Vagina (tissue), 2 donors: ENCODE measurements around the gene TFG.

Source experiments
- POLR2A ChIP-seq, 2 donors: fragments of 450-650 bp; IDR thresholded peaks; one replicate each; pipeline ENCODE4 v1.6.1; 2017; ENCODE audit warnings: antibody characterized with exemption in 2 of 2, mild to moderate bottlenecking in 2 of 2, moderate library complexity in 2 of 2
- POLR2AphosphoS5 ChIP-seq, 2 donors: sonication (generic); formaldehyde crosslinking; IDR thresholded peaks; one replicate each; pipeline ENCODE4 v1.9.0; 2017; ENCODE audit warnings: antibody characterized with exemption in 2 of 2, mild to moderate bottlenecking in 2 of 2, low read depth in 1 of 2; ENCODE audit not compliant: insufficient read depth in 1 of 2
- TF ChIP-seq, protein P1 (sequence below), 3 experiments: fragments of 450-650 bp in 2 of 3; fragments of 200-600 bp in 1 of 3; sonication (generic) in 1 of 3; IDR thresholded peaks; one replicate each; pipeline ENCODE4 v1.5.1; 2017 to 2019; ENCODE audit warnings: antibody characterized with exemption in 3 of 3, mild to moderate bottlenecking in 2 of 3, moderate library complexity in 2 of 3

DNA sequence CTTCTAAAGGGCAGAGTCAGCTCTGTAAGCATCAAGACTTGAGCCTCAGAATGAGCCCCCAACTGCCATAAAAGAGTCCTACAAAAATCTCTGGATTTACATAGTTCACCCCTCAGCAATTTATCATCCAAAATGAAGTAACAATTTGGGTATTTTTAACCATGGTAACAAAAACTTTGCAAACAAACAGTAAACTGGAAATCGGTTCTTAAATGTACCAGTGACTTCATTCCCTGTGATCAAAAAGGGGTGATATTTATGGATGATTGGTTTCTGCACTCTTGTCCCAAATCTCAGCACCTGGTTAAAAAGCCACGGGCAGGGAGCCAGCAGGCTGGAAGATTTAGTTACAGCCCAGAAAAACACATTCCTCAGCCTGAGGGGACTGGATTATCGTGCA, 73.6 kb downstream of the TFG start:
- TF ChIP-seq POLR2A (IDR thresholded peaks at IDR 0.05) (no peak), POLR2AphosphoS5 (IDR thresholded peaks at IDR 0.05; ENCODE audit: insufficient read depth in 1 of 2, low read depth in 1 of 2) (no peak)
- TF ChIP-seq, protein P1, sequence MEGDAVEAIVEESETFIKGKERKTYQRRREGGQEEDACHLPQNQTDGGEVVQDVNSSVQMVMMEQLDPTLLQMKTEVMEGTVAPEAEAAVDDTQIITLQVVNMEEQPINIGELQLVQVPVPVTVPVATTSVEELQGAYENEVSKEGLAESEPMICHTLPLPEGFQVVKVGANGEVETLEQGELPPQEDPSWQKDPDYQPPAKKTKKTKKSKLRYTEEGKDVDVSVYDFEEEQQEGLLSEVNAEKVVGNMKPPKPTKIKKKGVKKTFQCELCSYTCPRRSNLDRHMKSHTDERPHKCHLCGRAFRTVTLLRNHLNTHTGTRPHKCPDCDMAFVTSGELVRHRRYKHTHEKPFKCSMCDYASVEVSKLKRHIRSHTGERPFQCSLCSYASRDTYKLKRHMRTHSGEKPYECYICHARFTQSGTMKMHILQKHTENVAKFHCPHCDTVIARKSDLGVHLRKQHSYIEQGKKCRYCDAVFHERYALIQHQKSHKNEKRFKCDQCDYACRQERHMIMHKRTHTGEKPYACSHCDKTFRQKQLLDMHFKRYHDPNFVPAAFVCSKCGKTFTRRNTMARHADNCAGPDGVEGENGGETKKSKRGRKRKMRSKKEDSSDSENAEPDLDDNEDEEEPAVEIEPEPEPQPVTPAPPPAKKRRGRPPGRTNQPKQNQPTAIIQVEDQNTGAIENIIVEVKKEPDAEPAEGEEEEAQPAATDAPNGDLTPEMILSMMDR (IDR thresholded peaks at IDR 0.05) = no peak
